ENCODE measurements around the gene TBXA2R. TPM values are rescaled to one million over a fixed set of nuclear protein-coding genes. Genes with fewer than 3 reads are reported as not detected.
A peak's percentile ranks its signal among the peaks of the same experiment; 100 is the strongest.

The TBXA2R gene
- total RNA-seq, 4 donors from 2014 or later = 4.4 to 11.4 (median 7.2) TPM

GRCh38 chr19:3563709-3564524 is 42.8 kb downstream of the TBXA2R start:
- DNase-seq (ENCODE audit: low spot score in 2 of 2) = no peak
- H3K27ac ChIP-seq = no peak overlapping the region
- WGBS, 2 donors = 73 to 79% methylated on average over 16 to 17 of the region's 17 CpGs
- no peaks in the 10 kb centered on the region for H3K27me3 ChIP-seq
- TF ChIP-seq EP300 (IDR thresholded peaks at IDR 0.05) (no peak), POLR2A (IDR thresholded peaks at IDR 0.05) (no peak), CTCF (IDR thresholded peaks at IDR 0.05) (no peak)
- H3K36me3 ChIP-seq = no peaks in the 10 kb centered on the region
- H3K4me3 ChIP-seq = no peak overlapping the region
- H3K9me3 ChIP-seq = no peaks in the 10 kb centered on the region
- H3K4me1 ChIP-seq = no peaks in the 10 kb centered on the region

GRCh38 chr19:3557461-3558248 is 49.0 kb downstream of the TBXA2R start, which contains the start of gene MFSD12:
Gene MFSD12 (minus strand): TSS chr19:3557586. CDS start chr19:3557403, 183 bp downstream.
- 1 to 3% methylated on average over 26 to 40 of the region's 81 CpGs for WGBS, 2 donors
- Histone ChIP-seq H3K4me1 (peaks cover 0 to 48% (median 26%) of the 10 kb centered on the region in 4 donors), H3K27ac (peak within 1 kb of the TSS; percentile 73 to 96 (median 85)), H3K9me3 (no peaks in the 10 kb centered on the region), H3K36me3 (no peaks in the 10 kb centered on the region), H3K27me3 (no peaks in the 10 kb centered on the region), H3K4me3 (peak within 1 kb of the TSS; percentile 93 to 98 (median 96))
- TF ChIP-seq POLR2A (IDR thresholded peaks at IDR 0.05) (peak; percentile 67 to 86), CTCF (IDR thresholded peaks at IDR 0.05) (peak in 1 of 5 experiments; percentile 60), EP300 (IDR thresholded peaks at IDR 0.05) (peak; percentile 77 to 79)
- peak; percentile 91 to 94 for DNase-seq (ENCODE audit: low spot score in 2 of 2)

GRCh38 chr19:3556978-3557460 is 49.7 kb downstream of the TBXA2R start:
- Histone ChIP-seq H3K4me1 (peaks cover 0 to 50% (median 27%) of the 10 kb centered on the region in 4 donors), H3K27ac (peak overlapping the region; percentile 56 to 96 (median 74)), H3K9me3 (no peaks in the 10 kb centered on the region), H3K4me3 (peak overlapping the region; percentile 93 to 98 (median 96)), H3K36me3 (no peaks in the 10 kb centered on the region), H3K27me3 (no peaks in the 10 kb centered on the region)
- no peak for TF ChIP-seq POLR2A (IDR thresholded peaks at IDR 0.05)
- no peak for TF ChIP-seq CTCF (IDR thresholded peaks at IDR 0.05)
- TF ChIP-seq EP300 (IDR thresholded peaks at IDR 0.05) = no peak
- DNase-seq (ENCODE audit: low spot score in 2 of 2) = no peak
- WGBS, 2 donors = 0% methylated on average over 35 to 49 of the region's 60 CpGs

DNA sequence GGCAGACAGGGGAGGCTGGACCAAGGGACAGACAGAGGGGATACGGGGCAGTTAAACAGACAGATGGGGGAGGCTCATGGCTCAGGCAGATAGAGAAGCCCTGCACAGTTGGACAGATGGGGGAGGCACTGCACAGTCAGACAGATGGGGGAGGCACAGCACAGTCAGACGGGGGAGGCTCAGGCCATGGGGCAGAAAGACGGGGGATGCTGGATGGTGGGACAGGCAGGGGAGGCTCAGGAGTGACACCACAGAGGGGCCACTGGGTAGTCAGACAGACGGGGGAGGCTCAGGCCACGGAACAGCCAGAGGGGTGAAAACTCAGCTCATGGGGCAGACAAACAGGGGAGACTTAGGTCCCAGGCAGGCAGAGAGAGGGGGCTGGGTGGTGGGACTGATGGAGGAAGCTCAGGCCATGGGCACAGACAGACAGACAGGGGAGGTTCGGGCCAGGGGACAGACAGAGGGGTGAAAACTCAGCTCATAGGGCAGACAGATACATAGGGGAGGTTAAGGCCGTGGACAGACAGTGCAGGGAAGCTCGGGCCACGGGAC is 50.2 kb downstream of the TBXA2R start:
- 8 to 17% methylated on average over 9 of the region's 9 CpGs for WGBS, 2 donors
- no peak for DNase-seq (ENCODE audit: low spot score in 2 of 2)
- Histone ChIP-seq H3K27ac (peak overlapping the region; percentile 56 to 96 (median 74)), H3K4me1 (peaks cover 0 to 50% (median 27%) of the 10 kb centered on the region in 4 donors), H3K27me3 (no peaks in the 10 kb centered on the region), H3K36me3 (no peaks in the 10 kb centered on the region), H3K9me3 (no peaks in the 10 kb centered on the region), H3K4me3 (peak overlapping the region; percentile 93 to 98 (median 96))
- TF ChIP-seq POLR2A (IDR thresholded peaks at IDR 0.05) = no peak
- no peak for TF ChIP-seq EP300 (IDR thresholded peaks at IDR 0.05)
- TF ChIP-seq CTCF (IDR thresholded peaks at IDR 0.05) = no peak
